ENCODE measurements around the gene FLT3. TPM values are rescaled to one million over a fixed set of nuclear protein-coding genes. Genes with fewer than 3 reads are reported as not detected.

Gene FLT3
- total and polyA plus RNA-seq, 10 of the 15 experiments (the other 5 are each of a cell fraction or from before 2014, with no cell fraction given): 0.04 to 0.19 (median 0.11) TPM; not detected in 1

DNA sequence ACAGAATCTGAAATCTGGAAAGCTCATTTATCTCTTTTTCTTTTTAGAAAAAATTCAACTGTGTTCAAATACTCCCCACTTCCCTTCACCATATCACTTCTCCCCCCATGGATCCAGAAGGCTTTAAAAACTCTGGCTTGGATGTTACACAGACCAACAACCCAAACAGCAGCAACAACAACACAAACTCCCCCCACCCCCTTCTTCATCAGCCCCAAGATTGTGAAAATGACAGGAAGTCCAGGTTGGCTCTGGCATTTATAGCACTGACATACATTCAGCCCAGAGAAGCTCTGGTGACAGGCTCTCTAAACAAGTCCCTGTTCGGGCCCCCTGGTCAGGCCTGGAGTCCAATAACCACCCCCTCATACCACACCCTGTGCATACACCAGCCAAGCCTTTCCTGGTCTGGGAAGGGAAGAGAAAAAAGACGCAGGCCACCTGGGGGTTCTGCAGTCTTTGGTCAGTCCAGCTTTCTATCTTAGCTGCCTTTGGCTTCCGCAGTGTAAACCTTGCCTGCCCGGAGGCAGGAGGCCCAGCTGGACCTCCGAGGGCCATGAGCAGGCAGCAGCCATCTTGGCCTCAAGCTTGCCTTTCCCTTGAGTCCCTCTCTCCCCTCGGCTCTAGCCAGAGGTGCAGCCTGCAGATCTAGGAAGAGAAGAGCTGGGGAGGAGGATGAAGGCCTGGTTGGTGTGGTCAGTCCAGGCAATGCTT, 138.1 kb downstream of the FLT3 start (continued):
- TF ChIP-seq, protein P1, sequence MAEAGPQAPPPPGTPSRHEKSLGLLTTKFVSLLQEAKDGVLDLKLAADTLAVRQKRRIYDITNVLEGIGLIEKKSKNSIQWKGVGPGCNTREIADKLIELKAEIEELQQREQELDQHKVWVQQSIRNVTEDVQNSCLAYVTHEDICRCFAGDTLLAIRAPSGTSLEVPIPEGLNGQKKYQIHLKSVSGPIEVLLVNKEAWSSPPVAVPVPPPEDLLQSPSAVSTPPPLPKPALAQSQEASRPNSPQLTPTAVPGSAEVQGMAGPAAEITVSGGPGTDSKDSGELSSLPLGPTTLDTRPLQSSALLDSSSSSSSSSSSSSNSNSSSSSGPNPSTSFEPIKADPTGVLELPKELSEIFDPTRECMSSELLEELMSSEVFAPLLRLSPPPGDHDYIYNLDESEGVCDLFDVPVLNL (IDR thresholded peaks at IDR 0.05; ENCODE audit: low read depth, low read length): no peak
- no peak for TF ChIP-seq FOXK2 (IDR thresholded peaks at IDR 0.05)
- TF ChIP-seq ZNF207 (IDR thresholded peaks at IDR 0.05; ENCODE audit: borderline replicate concordance): no peak
- TF ChIP-seq CBX5 (IDR thresholded peaks at IDR 0.05; ENCODE audit: low read depth): no peak
- TF ChIP-seq, protein P2, sequence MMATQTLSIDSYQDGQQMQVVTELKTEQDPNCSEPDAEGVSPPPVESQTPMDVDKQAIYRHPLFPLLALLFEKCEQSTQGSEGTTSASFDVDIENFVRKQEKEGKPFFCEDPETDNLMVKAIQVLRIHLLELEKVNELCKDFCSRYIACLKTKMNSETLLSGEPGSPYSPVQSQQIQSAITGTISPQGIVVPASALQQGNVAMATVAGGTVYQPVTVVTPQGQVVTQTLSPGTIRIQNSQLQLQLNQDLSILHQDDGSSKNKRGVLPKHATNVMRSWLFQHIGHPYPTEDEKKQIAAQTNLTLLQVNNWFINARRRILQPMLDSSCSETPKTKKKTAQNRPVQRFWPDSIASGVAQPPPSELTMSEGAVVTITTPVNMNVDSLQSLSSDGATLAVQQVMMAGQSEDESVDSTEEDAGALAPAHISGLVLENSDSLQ (IDR thresholded peaks at IDR 0.05): no peak
- no peak for TF ChIP-seq POLR2AphosphoS5 (IDR thresholded peaks at IDR 0.05; ENCODE audit: low read length)
- TF ChIP-seq MEF2B (IDR thresholded peaks at IDR 0.05; ENCODE audit: partially characterized antibody, poor library complexity, severe bottlenecking): no peak
- no peak for TF ChIP-seq PAX8 (IDR thresholded peaks at IDR 0.05)
